ENCODE data around the gene LSM7.

DNA sequence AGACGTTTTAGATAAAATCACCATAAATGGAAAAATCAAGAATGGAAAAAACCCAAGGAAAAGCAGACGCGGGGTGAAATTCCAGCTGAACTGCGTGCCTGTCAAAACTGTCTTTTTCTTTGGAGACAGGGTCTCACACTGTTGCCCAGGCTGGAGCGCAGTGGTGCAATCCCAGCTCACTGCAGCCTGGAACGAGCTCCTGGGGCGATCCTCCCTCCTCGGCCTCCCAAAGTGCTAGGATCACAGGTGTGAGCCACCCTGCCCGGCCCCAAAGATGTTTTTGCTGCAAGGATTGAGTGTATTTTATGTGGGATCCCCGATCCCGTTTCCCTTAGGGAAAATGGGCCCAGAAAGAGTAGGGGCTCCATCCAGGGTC is 45.5 kb downstream of the LSM7 start:
- TF ChIP-seq FOXM1 (IDR thresholded peaks at IDR 0.05; ENCODE audit: borderline replicate concordance): no peak
- no peak for TF ChIP-seq SP1 (IDR thresholded peaks at IDR 0.05)

Data from HEK293T (cell line).